Activated naive CD8-positive, alpha-beta T cell treated with anti-CD3 and anti-CD28 coated beads, Interleukin-2, amount 10 ng/mL, durations not matched to agents 7 days and 5 days (primary cell): ENCODE results near the gene BNIPL. TPM values are rescaled to one million over a fixed set of nuclear protein-coding genes. Genes with fewer than 3 reads are reported as not detected.
A peak's percentile ranks its signal among the peaks of the same experiment; 100 is the strongest.

Source experiments
- ATAC-seq: fragments of 150-1000 bp; cut with Tn5 transposase; one replicate; pipeline ENCODE4 v1.10.0; 2021; ENCODE audit warnings: low read depth, moderate library complexity
- POLR2A ChIA-PET: fragments of 350-600 bp; sonication (Branson Sonifier 250); formaldehyde crosslinking; loops from one replicate; lab custom pipeline; 2021; ENCODE audit warnings: antibody characterized with exemption; lab: Charles Lee
- DNase-seq: peaks from one replicate; pipeline ENCODE4 v3.0.0; 2021
- H3K27ac Mint-ChIP-seq: one replicate; pipeline ENCODE4 v1.8.0; 2022; ENCODE audit warnings: mild to moderate bottlenecking, mixed read lengths
- H3K27me3 Mint-ChIP-seq: one replicate; pipeline ENCODE4 v1.8.0; 2022; ENCODE audit warnings: mild to moderate bottlenecking, moderate library complexity, mixed read lengths
- H3K36me3 Mint-ChIP-seq: one replicate; pipeline ENCODE4 v1.8.0; 2021; ENCODE audit warnings: mild to moderate bottlenecking, mixed read lengths
- H3K4me1 Mint-ChIP-seq: one replicate; pipeline ENCODE4 v1.8.0; 2021; ENCODE audit warnings: mixed read lengths
- H3K4me3 Mint-ChIP-seq: one replicate; pipeline ENCODE4 v1.8.0; 2022; ENCODE audit warnings: mild to moderate bottlenecking, moderate library complexity, mixed read lengths
- H3K9me3 Mint-ChIP-seq: one replicate; pipeline ENCODE4 v1.8.0; 2021; ENCODE audit warnings: mixed read lengths
- total RNA-seq, 2 experiments: library from RNA; stranded (reverse); gene quantifications; one replicate each; pipeline ENCODE4 v1.2.3, GENCODE V29; 2021

The BNIPL gene
- total RNA-seq, 2 experiments from 2014 or later = 2.8 to 4.1 TPM

- Mint-ChIP-seq H3K36me3 (peaks cover 8% of the 10 kb centered on the region), H3K4me3 (peak overlapping the region; percentile 62), H3K27ac (peak overlapping the region; percentile 84), H3K4me1 (peaks cover 52% of the 10 kb centered on the region), H3K27me3 (no peaks in the 10 kb centered on the region), H3K9me3 (no peaks in the 10 kb centered on the region)
- POLR2A ChIA-PET = no interaction called here
- no peak for ATAC-seq
- no peak for DNase-seq
These were observed 33.8 kb upstream of the BNIPL start for GRCh38 chr1:151002611-151003010.

- no peak for DNase-seq
These were observed 33.2 kb upstream of the BNIPL start for GRCh38 chr1:151003180-151003579.

GRCh38 chr1:151005729-151006319, 30.6 kb upstream of the BNIPL start:
- H3K9me3 Mint-ChIP-seq = no peaks in the 10 kb centered on the region
- H3K4me1 Mint-ChIP-seq = peaks cover 66% of the 10 kb centered on the region
- H3K4me3 Mint-ChIP-seq = peak overlapping the region; percentile 98
- DNase-seq = no peak
- no peak for ATAC-seq
- POLR2A ChIA-PET = interaction anchor here (0.7 to 2.5 kb wide), 10 partner anchors 29 to 1119 kb away, joined by 3 to 18 read pairs (median 4); partner anchors contain the start of genes CDC42SE1, CERS2, ENSA and GOLPH3L
- peaks cover 2% of the 10 kb centered on the region for H3K36me3 Mint-ChIP-seq
- no peaks in the 10 kb centered on the region for H3K27me3 Mint-ChIP-seq
- peak overlapping the region; percentile 96 for H3K27ac Mint-ChIP-seq

More at GRCh38 chr1:151003180-151003579, 33.2 kb upstream of the BNIPL start:
- peaks cover 58% of the 10 kb centered on the region for H3K4me1 Mint-ChIP-seq
- no peaks in the 10 kb centered on the region for H3K27me3 Mint-ChIP-seq
- ATAC-seq = no peak
- POLR2A ChIA-PET = interaction anchor here (0.5 to 0.7 kb wide), 2 partner anchors 12 to 52 kb away, joined by 3 to 4 read pairs; no protein-coding TSS in a partner anchor
- H3K36me3 Mint-ChIP-seq = peaks cover 8% of the 10 kb centered on the region
- H3K4me3 Mint-ChIP-seq = peak overlapping the region; percentile 62
- H3K27ac Mint-ChIP-seq = peak overlapping the region; percentile 84
- H3K9me3 Mint-ChIP-seq = no peaks in the 10 kb centered on the region

- POLR2A ChIA-PET = interaction anchor here (0.5 to 2.5 kb wide), 12 partner anchors 30 to 1120 kb away, joined by 3 to 18 read pairs (median 4); partner anchors contain the start of genes CDC42SE1, CERS2, GOLPH3L and MCL1
- peak within 1 kb of the TSS; percentile 96 for H3K27ac Mint-ChIP-seq
- H3K36me3 Mint-ChIP-seq = peaks cover 3% of the 10 kb centered on the region
- DNase-seq (peak; percentile 51), ATAC-seq (peak; percentile 20)
- H3K9me3 Mint-ChIP-seq = no peaks in the 10 kb centered on the region
- H3K27me3 Mint-ChIP-seq = no peaks in the 10 kb centered on the region
- peaks cover 73% of the 10 kb centered on the region for H3K4me1 Mint-ChIP-seq
- peak within 1 kb of the TSS; percentile 98 for H3K4me3 Mint-ChIP-seq
These were observed 29.9 kb upstream of the BNIPL start, which contains the start of gene MINDY1 for GRCh38 chr1:151006327-151007052. TSS of gene MINDY1 (minus strand) at chr1:151006902. CDS start at chr1:151002617, 4,285 bp downstream.

GRCh38 chr1:151007853-151008243, 28.5 kb upstream of the BNIPL start:
- H3K9me3 Mint-ChIP-seq = no peaks in the 10 kb centered on the region
- ATAC-seq (no peak), DNase-seq (no peak)
- peak overlapping the region; percentile 98 for H3K4me3 Mint-ChIP-seq
- no peaks in the 10 kb centered on the region for H3K27me3 Mint-ChIP-seq
- POLR2A ChIA-PET = interaction anchor here (0.9 to 1.0 kb wide), 3 partner anchors 41 to 428 kb away, joined by 3 to 4 read pairs (median 3); partner anchors contain the start of genes MCL1 and TNFAIP8L2
- H3K36me3 Mint-ChIP-seq = peaks cover 3% of the 10 kb centered on the region
- H3K27ac Mint-ChIP-seq = peak overlapping the region; percentile 96
- H3K4me1 Mint-ChIP-seq = peaks cover 65% of the 10 kb centered on the region

GRCh38 chr1:151008244-151009205, 27.9 kb upstream of the BNIPL start, which contains the start of gene PRUNE1:
TSS of gene PRUNE1 (plus strand) at chr1:151008449. CDS start at chr1:151008633, 184 bp downstream.
- Mint-ChIP-seq H3K4me3 (peak within 1 kb of the TSS; percentile 98), H3K36me3 (peaks cover 3% of the 10 kb centered on the region), H3K27ac (peak within 1 kb of the TSS; percentile 96), H3K9me3 (no peaks in the 10 kb centered on the region), H3K27me3 (no peaks in the 10 kb centered on the region), H3K4me1 (peaks cover 60% of the 10 kb centered on the region)
- DNase-seq (peak; percentile 97), ATAC-seq (peak; percentile 85)
- POLR2A ChIA-PET = interaction anchor here (0.7 to 1.0 kb wide), 3 partner anchors 28 to 148 kb away, joined by 3 to 4 read pairs (median 4); partner anchors contain the start of gene TNFAIP8L2

- POLR2A ChIA-PET = no interaction called here
These were observed 27.2 kb upstream of the BNIPL start for GRCh38 chr1:151009206-151009587.

GRCh38 chr1:151009674-151010345, 26.6 kb upstream of the BNIPL start:
- Mint-ChIP-seq H3K4me1 (peaks cover 51% of the 10 kb centered on the region), H3K27ac (no peak overlapping the region), H3K4me3 (peak overlapping the region; percentile 98), H3K9me3 (no peaks in the 10 kb centered on the region), H3K36me3 (peaks cover 3% of the 10 kb centered on the region), H3K27me3 (no peaks in the 10 kb centered on the region)
- POLR2A ChIA-PET = interaction anchor here (0.7 kb wide), 1 partner anchor 101 kb away, joined by 3 read pairs; no protein-coding TSS in a partner anchor
- DNase-seq = no peak
- no peak for ATAC-seq

More at GRCh38 chr1:151009206-151009587, 27.2 kb upstream of the BNIPL start:
- ATAC-seq (no peak), DNase-seq (no peak)
- H3K36me3 Mint-ChIP-seq = peaks cover 3% of the 10 kb centered on the region
- H3K4me1 Mint-ChIP-seq = peaks cover 55% of the 10 kb centered on the region
- H3K4me3 Mint-ChIP-seq = peak overlapping the region; percentile 98
- no peaks in the 10 kb centered on the region for H3K9me3 Mint-ChIP-seq
- no peaks in the 10 kb centered on the region for H3K27me3 Mint-ChIP-seq
- H3K27ac Mint-ChIP-seq = peak overlapping the region; percentile 96

GRCh38 chr1:151010346-151010726, 26.1 kb upstream of the BNIPL start:
- peaks cover 3% of the 10 kb centered on the region for H3K36me3 Mint-ChIP-seq
- ATAC-seq (no peak), DNase-seq (no peak)
- no peak overlapping the region for H3K27ac Mint-ChIP-seq
- no peaks in the 10 kb centered on the region for H3K27me3 Mint-ChIP-seq
- no peaks in the 10 kb centered on the region for H3K9me3 Mint-ChIP-seq
- POLR2A ChIA-PET = interaction anchor here (0.7 kb wide), 1 partner anchor 101 kb away, joined by 3 read pairs; no protein-coding TSS in a partner anchor
- peaks cover 48% of the 10 kb centered on the region for H3K4me1 Mint-ChIP-seq
- peak overlapping the region; percentile 4 for H3K4me3 Mint-ChIP-seq

GRCh38 chr1:151011154-151011850, 25.1 kb upstream of the BNIPL start:
- DNase-seq = no peak
- ATAC-seq = no peak
- Mint-ChIP-seq H3K9me3 (no peaks in the 10 kb centered on the region), H3K27ac (peak overlapping the region; percentile 48), H3K36me3 (peaks cover 4% of the 10 kb centered on the region), H3K4me1 (peaks cover 40% of the 10 kb centered on the region), H3K4me3 (peak overlapping the region; percentile 50), H3K27me3 (no peaks in the 10 kb centered on the region)
- POLR2A ChIA-PET = interaction anchor here (1.2 to 1.5 kb wide), 2 partner anchors 37 to 145 kb away, joined by 3 to 6 read pairs; partner anchors contain the start of genes C1orf56 and TNFAIP8L2

GRCh38 chr1:151012684-151013471, 23.5 kb upstream of the BNIPL start:
- Mint-ChIP-seq H3K9me3 (no peaks in the 10 kb centered on the region), H3K27ac (no peak overlapping the region), H3K4me1 (peaks cover 27% of the 10 kb centered on the region), H3K4me3 (no peak overlapping the region), H3K36me3 (peaks cover 4% of the 10 kb centered on the region), H3K27me3 (no peaks in the 10 kb centered on the region)
- DNase-seq (no peak), ATAC-seq (no peak)
- POLR2A ChIA-PET = no interaction called here
